Tibial artery (tissue), 4 donors: ENCODE results near the gene PCBP3.

Experiments
- DNase-seq, 2 donors: peaks; one replicate each; pipeline ENCODE4 v3.0.0-alpha.2; 2019
- H3K27ac ChIP-seq, 2 donors: fragments of 200-600 bp; sonication (generic) in 1 of 2; 1 replicate in 1 of 2; 2 replicates in 1 of 2; pipeline ENCODE4 v1.5.1; 2018 to 2019; ENCODE audit warnings: mild to moderate bottlenecking in 1 of 2
- H3K27me3 ChIP-seq, 2 donors: fragments of 200-600 bp; sonication (generic) in 1 of 2; one replicate each; pipeline versions ENCODE4 v1.5.1 to v1.6.0; 2016 to 2019
- H3K36me3 ChIP-seq, 3 donors: fragments of 200-600 bp; sonication (generic) in 2 of 3; one replicate each; pipeline ENCODE4 v1.5.1; 2016 to 2019; ENCODE audit warnings: mild to moderate bottlenecking in 2 of 3
- H3K4me1 ChIP-seq, 4 donors: fragments of 200-600 bp; sonication (generic) in 2 of 4; 1 replicate in 3 of 4; 2 replicates in 1 of 4; pipeline ENCODE4 v1.5.1; 2016 to 2019
- H3K4me3 ChIP-seq, 2 donors: fragments of 200-600 bp; sonication (generic) in 1 of 2; 1 replicate in 1 of 2; 2 replicates in 1 of 2; pipeline ENCODE4 v1.5.1; 2018 to 2019; ENCODE audit warnings: mild to moderate bottlenecking in 2 of 2
- H3K9me3 ChIP-seq, 3 donors: fragments of 200-600 bp; sonication (generic) in 1 of 3; one replicate each; pipeline ENCODE4 v1.5.1; 2016 to 2019
- CTCF ChIP-seq, 2 experiments: fragments of 200-600 bp in 1 of 2; fragments of 450-650 bp in 1 of 2; IDR thresholded peaks; one replicate each; pipeline ENCODE4 v1.5.1; 2017 to 2019; ENCODE audit warnings: antibody characterized with exemption in 2 of 2, mild to moderate bottlenecking in 1 of 2, moderate library complexity in 1 of 2
- intact Hi-C: fragments of 100-400 bp; cut with DNase I; formaldehyde crosslinking; loops from one replicate; pipeline ENCODE4 v1.15.0; 2023; ENCODE audit warnings: low total_unique reads

Gene PCBP3

DNA sequence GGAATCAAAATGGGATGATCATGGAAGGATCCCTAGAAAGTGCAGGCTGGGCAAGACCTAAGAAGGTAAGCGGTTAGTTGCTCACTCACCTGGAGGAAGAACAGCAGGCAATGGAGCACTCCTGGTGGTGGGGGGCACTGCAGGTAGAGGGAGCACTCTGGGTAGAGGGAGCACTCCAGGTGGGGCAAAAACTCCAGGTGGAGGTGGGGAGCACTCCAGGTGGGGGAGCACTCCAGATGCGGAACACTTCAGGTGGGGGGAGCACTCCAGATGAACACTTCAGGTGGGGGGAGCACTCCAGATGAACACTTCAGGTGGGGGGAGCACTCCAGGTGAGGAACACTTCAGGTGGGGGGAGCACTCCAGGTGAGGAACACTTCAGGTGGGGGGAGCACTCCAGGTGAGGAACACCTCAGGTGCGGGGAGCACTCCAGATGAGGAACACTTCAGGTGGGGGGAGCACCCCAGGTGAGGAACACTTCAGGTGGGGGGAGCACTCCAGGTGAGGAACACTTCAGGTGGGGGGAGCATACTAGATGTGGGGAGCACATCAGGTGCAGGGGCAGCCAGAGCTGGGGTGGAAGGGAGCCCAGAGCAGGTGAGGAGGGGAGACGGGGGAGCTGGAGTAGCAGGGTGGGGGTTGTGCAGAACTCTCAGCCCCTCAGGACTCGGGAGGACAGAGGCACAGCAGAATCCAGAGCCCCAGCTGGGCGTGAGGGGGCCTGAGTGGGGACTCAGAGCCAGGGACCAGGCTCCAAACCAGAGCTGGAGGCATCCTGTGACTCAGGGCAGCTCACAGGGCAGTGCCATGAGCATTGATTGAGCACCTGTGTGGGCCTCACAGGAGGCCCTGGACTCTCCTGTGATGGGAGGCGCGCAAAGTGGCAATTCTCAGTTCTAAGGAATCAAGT lies 300.4 kb downstream of the PCBP3 start:
- H3K4me3 ChIP-seq = no peak overlapping the region
- no peaks in the 10 kb centered on the region for H3K36me3 ChIP-seq
- no peak for DNase-seq
- H3K4me1 ChIP-seq = peaks cover 0 to 5% (median 2%) of the 10 kb centered on the region in 4 donors
- intact Hi-C loops = no loop called here
- H3K9me3 ChIP-seq = no peaks in the 10 kb centered on the region
- TF ChIP-seq CTCF (IDR thresholded peaks at IDR 0.05) = no peak
- no peaks in the 10 kb centered on the region for H3K27me3 ChIP-seq
- no peak overlapping the region for H3K27ac ChIP-seq

GRCh38 chr21:45944601-45945000 lies 301.1 kb downstream of the PCBP3 start:
- no peak for DNase-seq
- Histone ChIP-seq H3K4me3 (no peak overlapping the region), H3K27ac (no peak overlapping the region), H3K27me3 (no peaks in the 10 kb centered on the region), H3K9me3 (no peaks in the 10 kb centered on the region), H3K36me3 (no peaks in the 10 kb centered on the region), H3K4me1 (peaks cover 0 to 12% (median 5%) of the 10 kb centered on the region in 4 donors)
- no peak for TF ChIP-seq CTCF (IDR thresholded peaks at IDR 0.05)
- intact Hi-C loops = no loop called here

DNA sequence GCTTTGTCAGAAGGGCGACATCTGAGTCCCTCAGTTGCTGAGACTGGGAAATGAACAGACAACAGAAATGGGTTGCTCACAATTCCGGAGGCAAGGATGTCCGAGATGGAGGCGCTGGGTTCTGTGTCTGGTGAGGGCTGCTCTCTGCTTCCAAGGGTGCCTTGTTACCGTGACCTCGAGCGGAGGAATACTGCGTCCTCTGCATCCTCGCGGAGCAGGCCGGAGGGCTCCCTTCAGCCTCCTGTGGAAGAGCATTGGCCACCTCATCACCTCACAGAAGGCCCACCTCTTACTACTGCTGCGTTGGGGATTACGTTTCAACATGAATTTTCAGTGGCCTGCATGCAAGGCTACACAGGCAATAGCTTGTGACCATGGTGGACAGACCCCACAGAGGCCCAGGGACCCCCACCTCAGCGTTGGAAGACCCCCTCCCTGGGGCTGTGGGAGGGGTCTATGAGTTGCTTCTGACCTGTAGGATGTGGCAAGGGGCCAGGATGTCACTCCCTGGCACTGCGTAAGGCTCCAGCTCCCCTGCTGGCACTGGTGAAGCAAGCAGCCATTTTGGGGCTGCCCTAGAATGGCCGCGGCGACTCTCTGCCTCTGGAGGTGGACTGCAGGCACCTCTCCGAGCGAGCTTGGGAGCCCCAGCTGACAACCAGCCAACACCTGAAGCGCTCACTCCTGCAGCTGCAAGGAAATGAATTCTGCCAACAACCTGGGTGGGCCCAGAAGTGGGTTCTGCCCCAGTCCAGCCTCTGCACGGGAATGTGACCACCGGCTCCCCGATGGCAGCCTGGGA lies 301.7 kb downstream of the PCBP3 start:
- Histone ChIP-seq H3K4me1 (peaks cover 0 to 19% (median 12%) of the 10 kb centered on the region in 4 donors), H3K36me3 (no peaks in the 10 kb centered on the region), H3K27me3 (no peaks in the 10 kb centered on the region), H3K9me3 (no peaks in the 10 kb centered on the region), H3K27ac (no peak overlapping the region), H3K4me3 (no peak overlapping the region)
- no peak for TF ChIP-seq CTCF (IDR thresholded peaks at IDR 0.05)
- DNase-seq = no peak
- intact Hi-C loops = no loop called here

DNA sequence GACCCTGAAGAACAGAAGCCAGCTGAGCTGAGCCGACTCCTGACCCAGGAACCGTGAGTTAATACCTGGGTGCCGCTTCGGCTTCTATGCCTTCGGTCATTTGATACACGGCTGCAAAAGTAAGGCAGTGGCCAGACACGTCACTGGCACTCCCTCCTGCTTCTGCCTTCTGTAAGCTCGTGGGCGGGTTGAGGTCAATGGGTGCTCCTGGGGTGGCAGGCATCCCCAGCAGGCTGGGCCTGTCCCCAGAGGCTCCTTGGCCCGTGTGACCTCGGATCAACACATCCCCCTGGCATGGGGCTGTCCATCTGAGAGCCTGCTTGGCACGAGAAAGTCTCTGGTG lies 302.3 kb downstream of the PCBP3 start:
- no peaks in the 10 kb centered on the region for H3K36me3 ChIP-seq
- H3K27me3 ChIP-seq = no peaks in the 10 kb centered on the region
- DNase-seq = no peak
- H3K27ac ChIP-seq = no peak overlapping the region
- no peak for TF ChIP-seq CTCF (IDR thresholded peaks at IDR 0.05)
- H3K4me1 ChIP-seq = peaks cover 0 to 25% (median 17%) of the 10 kb centered on the region in 4 donors
- H3K4me3 ChIP-seq = no peak overlapping the region
- H3K9me3 ChIP-seq = no peaks in the 10 kb centered on the region
- intact Hi-C loops = no loop called here

GRCh38 chr21:45947296-45947695 lies 303.8 kb downstream of the PCBP3 start:
- no peaks in the 10 kb centered on the region for H3K9me3 ChIP-seq
- H3K36me3 ChIP-seq = no peaks in the 10 kb centered on the region
- intact Hi-C loops = no loop called here
- H3K27ac ChIP-seq = no peak overlapping the region
- no peaks in the 10 kb centered on the region for H3K27me3 ChIP-seq
- no peak overlapping the region for H3K4me3 ChIP-seq
- H3K4me1 ChIP-seq = peaks cover 0 to 34% (median 24%) of the 10 kb centered on the region in 4 donors
- no peak for DNase-seq
- no peak for TF ChIP-seq CTCF (IDR thresholded peaks at IDR 0.05)
